ENCODE results near the gene WDR5.

GRCh38 chr9:134158753-134159392, 23.0 kb downstream of the WDR5 start:
- TF ChIP-seq POLR2AphosphoS5 (IDR thresholded peaks at IDR 0.05) = no peak
- no peak for TF ChIP-seq CTCF (IDR thresholded peaks at IDR 0.05)

Data from breast epithelium (tissue), 3 donors.